Stomach (tissue), 4 donors: ENCODE measurements around the gene TBC1D5.
A peak's percentile ranks its signal among the peaks of the same experiment; 100 is the strongest.

Experiments
- CTCF ChIP-seq, 7 experiments: fragments of 450-650 bp in 4 of 7; fragments of 200-600 bp in 3 of 7; sonication (generic) in 3 of 7; IDR thresholded peaks; one replicate each; pipeline ENCODE4 v1.5.1; 2016 to 2019; ENCODE audit warnings: antibody characterized with exemption in 7 of 7, control low read depth in 2 of 7, mild to moderate bottlenecking in 1 of 7
- EP300 ChIP-seq: sonication (generic); formaldehyde crosslinking; IDR thresholded peaks from one replicate; pipeline ENCODE4 v1.6.1; 2017; ENCODE audit warnings: antibody characterized with exemption
- POLR2A ChIP-seq, 4 donors: fragments of 450-650 bp; IDR thresholded peaks; one replicate each; pipeline ENCODE4 v1.6.1; 2016; ENCODE audit warnings: antibody characterized with exemption in 4 of 4, control low read depth in 2 of 4, mild to moderate bottlenecking in 1 of 4, moderate library complexity in 1 of 4
- POLR2AphosphoS5 ChIP-seq, 3 donors: sonication (generic); formaldehyde crosslinking; IDR thresholded peaks; one replicate each; pipeline ENCODE4 v1.6.1; 2016; ENCODE audit warnings: antibody characterized with exemption in 3 of 3

GRCh38 chr3:17742102-17742879, at the start of gene TBC1D5:
- TF ChIP-seq CTCF (IDR thresholded peaks at IDR 0.05) (no peak), POLR2A (IDR thresholded peaks at IDR 0.05) (peak in 1 of 4 donors; percentile 36), EP300 (no peak), POLR2AphosphoS5 (IDR thresholded peaks at IDR 0.05) (peak; percentile 59 to 78 (median 70))
